HG03521 (cell line): ENCODE data around the gene RAC3.

Experiments used
- ATAC-seq: cut with Tn5 transposase; IDR thresholded peaks from one replicate; pipeline ENCODE4 v1.9.1; 2021; ENCODE audit warnings: mild to moderate bottlenecking, moderate library complexity; ENCODE audit not compliant: unreplicated experiment

Gene RAC3

DNA sequence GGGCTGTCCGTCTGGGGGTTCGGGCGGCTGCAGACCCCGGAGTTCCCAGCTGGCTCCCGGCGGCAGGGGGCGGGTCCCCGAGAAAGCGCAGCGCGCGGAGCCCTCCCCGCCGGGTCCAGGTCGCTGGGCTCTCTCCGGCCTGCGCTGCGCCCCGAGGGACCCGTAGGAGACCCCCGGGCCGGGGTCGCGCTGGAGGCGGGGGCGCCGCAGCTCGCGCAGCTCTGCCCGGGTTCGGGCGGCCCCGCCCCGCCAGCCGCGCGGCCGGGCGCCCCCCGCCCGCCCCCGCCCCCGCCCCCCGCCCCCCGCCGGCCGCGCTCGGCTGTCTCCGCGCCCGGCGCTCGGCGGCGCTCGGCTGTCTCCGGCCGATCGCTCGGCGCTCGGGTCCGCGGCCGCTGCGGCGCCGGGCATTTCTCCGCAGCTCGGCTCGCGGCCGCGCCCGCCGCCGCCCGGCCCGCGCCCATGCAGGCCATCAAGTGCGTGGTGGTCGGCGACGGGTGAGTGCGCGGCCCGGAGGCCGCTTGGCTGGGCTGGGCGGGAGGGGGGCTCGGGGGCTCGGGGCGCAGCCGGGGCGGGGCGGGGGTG is at the start of gene RAC3:
TSS of gene RAC3 (plus strand) at position 376 of the 582 bp plus-strand sequence. CDS start at position 460, 84 bp downstream.
- ATAC-seq: no peak

DNA sequence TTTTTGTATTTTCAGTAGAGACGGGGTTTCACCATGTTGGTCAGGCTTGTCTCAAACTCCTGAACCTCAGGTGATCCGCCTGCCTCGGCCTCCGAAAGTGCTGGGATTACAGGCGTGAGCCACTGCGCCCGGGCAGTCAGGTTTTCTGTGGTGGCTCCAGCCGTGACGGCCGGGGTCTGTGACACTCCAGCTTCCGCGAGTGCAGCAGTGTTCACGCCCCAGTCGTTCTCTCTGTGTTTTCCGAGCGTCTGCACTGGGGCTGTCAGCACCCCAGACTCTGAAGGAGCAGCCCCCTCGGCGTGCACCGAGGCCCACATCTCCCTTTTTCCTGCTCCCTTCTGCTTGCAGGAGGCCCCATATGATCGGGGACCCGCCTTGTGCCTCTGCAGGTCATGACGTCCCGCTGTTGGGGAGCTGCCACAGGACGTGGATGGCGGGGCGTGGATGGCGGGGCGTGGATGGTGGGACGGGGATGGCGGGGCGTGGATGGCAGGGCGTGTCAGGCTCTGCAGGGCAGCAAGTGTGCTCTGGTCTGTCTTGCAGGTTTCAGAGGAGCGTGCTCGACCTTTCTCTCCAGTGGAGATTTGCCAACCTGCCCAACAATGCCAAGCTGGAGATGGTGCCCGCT is 48.4 kb upstream of the RAC3 start:
- no peak for ATAC-seq

DNA sequence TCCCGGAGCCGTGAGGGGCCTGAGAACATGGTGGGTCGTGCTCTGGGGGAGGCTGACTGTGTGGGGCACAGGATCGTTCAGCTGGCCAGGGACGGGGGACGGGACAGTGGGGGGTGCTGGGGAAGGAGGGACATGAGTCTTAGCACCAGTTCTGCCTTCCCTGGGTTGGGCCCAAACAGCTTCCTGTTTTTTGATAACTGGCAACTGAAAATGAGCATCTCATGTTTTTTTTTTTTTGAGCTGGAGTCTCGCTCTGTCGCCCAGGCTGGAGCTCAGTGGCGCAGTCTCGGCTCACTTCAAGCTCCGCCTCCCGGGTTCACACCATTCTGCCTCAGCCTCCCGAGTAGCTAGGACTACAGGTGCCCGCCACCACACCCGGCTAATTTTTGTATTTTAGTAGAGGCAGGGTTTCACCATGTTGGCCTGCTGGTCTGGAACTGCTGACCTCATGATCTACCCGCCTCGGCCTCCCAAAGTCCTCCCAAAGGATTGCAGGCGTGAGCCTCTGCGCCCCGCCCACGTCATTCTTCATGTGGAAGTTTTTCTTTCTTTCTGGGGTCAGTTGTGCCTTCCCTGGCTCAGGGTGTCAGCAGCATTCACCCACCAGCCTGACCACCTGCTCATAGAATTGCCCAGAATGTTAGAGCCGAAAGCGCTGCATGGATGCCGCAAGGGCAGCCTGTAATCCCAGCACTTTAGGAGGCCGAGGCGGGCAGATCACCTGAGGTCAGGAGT is 47.7 kb upstream of the RAC3 start:
- ATAC-seq: no peak

DNA sequence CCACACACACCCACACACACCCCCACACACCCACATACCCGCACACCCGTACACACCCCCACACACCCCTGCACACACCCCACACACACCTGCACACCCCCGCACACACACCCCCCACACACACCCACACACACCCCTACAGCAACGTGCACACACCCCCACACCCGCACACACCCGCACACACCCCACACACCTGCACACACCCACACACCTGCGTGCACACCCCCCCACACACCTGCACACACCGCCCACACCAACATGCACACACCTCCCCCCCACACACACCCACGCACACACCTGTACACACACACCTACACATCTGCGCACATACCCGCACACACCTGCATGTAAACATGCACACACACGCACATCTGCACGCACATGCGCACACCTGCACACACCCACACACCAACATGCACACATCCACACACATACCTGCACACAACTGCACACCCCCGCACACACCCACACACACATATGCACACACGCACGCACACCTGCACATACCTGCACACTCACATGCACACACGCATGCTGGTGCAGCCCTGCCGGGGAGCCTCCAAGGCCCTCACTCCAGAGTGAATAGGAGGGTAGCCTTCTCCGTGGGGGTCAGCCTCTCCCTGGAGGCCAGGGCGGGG is 46.6 kb upstream of the RAC3 start:
- no peak for ATAC-seq

DNA sequence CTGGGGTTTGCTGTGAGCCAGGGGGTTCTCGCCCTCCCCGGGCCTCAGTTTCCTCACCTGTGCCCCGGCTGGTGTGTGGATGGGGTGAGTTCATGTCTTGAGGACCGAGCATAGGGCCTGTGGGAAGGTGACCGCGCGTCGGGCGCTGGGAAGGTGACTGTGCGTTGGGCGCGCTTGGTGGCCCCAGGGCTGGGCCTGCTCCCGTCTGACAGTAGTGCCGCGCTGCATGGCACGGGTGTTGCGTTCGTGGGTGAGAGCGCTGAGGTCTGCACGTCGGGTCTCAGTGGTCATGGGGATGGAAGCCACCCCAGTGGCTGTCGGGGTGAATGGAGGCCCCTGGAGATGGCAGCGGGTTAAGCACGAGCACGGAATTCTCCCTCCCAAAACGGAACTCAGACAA is 44.9 kb upstream of the RAC3 start:
- ATAC-seq: no peak

DNA sequence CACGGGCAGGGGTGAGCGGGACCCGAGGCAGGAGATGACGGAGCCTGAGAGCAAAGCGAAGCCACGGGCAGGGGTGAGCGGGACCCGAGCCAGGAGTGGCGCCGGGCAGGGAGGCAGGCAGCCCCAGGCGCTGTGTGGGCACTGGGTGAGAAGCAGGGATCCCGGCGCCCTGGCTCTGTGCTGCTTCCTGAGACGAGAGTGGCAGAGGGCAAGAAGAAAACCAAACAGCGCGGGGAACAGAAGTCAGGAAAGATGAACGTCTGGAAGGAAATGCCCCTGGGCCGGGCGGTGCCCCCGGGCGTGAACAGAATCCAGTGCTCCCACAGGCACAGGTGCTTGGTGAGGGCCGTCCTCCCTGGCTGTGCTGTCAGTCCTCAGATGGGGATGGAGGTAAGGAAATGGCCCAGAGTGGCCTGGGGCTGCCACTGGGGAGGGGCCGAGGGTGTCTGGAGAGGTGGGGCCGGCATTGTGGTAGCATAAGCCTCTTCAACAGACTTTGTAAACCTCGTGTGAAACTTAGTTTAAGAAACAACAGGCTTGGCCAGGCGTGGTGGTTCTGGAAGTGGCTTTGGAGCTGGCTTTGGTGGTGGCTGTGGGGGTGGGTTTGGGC is 44.2 kb upstream of the RAC3 start:
- ATAC-seq: no peak

DNA sequence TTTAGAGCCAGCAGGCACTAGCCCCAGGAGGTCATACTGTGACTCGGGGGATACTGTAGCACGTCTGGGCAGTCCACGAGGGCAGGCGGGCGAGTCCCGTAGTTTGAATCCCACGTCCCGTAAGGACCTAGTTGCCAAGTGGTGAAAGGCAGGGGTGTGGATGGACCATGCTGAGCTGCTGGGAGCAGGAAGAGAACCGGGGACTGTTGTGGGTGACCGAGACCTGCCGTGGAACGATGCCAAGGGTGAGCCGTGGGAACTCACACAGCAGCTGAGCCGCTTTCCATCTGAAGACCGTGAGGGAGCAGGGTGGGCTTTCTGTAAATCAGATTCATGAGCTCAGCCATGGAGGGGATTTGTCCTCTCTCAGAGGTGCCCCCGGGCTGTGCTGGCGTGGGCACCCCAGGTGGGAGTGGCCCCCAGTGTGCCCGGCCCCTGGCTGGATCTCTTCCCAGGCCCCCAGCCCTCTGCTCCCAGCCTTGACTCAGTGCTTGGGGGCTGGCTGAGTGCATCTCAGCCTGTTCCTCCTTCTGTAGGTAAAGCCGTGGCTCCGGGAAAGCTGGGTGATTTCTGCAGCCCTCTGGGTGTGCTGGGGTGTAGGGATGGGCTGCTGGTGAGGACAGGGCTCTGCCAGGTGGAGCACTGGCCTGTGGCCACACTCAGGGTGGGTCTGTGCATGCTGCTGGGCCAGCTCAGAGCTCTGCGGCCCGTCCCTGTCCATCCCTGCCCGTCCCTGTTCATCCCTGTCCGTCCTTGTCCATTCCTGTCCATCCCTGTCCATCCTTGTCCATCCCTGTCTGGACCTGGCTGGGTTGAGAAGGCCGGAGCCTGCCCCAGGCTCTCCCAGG is 40.4 kb upstream of the RAC3 start:
- ATAC-seq: no peak

DNA sequence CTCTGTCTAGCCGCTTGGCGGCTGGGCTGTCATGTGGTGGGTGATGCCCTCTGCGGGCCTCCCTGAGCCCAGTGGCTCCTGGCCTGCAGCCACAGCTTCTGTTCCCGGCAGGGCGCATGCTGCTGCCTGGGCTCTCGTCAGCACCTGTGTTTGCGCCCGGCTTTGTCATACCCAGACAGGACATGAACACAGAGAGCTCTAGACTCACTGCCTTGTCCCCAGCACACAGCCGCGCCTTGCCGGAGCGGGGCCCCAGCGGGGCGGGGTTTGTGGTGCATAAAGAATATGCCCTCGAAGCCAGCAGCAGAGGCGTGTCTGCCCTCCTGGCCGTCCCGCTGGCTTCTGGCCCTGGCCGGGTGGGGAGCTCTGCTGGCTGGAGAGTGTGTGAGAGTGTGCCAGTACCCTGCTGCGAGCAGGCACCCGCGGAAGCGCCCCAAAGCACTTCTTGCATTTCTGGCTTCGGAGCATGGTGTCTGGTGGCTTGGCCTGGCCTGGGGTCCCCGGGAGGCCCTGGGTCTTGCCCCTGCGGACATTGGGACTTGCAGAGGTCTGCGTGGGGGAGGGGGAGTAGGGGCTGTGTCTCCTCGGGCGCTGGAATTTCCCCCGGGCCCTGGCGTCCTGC is 39.7 kb upstream of the RAC3 start:
- ATAC-seq: no peak

DNA sequence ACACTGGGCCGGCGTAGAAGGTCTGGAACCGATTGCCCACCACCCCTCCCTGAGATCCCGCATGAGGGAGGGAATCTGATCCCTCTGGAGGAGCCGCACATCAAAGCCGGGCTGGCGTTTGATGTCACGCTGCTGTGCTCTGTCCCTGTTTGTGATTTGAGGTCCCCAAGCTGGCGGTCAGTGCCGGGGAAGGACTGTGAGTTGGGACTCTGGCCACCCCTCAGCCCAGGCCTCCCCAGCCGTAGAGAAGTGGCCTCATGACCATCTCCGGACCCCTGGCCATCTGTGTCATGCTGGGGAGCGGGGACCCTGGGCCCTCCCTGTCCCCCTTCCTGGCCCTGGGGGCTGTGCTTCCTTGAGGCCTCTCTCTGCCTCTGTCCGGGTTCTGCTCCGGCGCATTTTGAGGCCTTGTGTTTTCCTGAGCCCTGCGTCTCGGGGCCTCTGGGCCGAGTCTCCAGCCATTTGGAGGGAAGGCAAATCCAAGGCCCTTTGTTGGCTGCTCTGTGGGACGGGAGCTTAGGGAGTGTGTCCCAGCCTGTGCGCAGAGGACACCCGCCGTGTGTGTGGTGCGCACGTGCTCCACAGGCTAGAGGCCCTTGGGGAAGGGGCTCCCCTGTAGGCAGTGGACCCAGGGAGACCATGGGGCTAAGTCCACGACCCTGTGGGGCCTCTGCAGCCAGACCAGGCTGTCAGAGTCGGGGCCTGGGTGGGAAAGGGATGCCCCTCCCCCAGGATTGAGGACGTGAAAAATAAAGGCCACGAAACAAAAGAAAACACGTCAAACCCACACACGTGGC is 39.0 kb upstream of the RAC3 start:
- ATAC-seq: no peak

DNA sequence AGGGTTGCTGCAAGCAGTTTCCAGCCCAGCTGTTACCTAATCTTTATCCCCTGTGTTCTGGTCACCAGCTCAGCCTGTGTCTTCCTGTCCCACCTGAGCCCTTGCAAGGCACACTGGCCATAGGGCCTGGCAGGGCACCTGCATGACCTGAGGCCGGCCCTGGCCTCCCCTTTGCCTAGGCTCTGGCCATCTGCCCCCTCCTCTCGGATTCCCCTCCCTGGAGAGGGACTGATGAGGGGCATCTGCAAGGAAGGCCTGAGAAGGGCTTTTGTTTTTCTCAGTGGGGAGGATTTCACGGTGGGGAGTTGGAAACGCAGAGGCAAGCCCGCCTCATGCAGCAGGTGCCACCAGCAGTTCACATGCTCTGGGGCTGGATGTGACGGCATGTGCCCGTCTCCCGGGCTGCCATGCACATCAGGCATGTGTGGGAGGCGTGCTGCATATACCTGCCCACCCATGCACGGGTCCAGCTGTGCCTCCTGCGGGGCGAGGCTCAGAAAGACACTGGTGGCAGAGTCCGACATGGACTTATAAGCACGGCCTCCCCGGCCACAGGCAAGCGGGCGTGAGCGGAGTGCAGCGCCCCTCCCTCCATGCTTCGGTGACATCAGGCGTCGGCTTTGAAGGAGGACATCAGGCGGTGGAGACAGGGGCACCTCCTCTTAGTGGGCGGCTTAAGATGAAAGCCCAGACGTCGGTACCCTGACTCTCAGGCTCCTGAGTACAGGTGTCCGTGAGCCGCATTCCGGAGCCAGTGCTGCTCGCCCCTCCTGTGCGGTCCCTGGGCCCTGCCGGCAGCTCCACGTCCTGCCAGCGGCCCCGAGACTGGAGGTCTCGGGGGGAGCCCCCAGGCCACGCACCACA is 37.5 kb upstream of the RAC3 start:
- no peak for ATAC-seq

DNA sequence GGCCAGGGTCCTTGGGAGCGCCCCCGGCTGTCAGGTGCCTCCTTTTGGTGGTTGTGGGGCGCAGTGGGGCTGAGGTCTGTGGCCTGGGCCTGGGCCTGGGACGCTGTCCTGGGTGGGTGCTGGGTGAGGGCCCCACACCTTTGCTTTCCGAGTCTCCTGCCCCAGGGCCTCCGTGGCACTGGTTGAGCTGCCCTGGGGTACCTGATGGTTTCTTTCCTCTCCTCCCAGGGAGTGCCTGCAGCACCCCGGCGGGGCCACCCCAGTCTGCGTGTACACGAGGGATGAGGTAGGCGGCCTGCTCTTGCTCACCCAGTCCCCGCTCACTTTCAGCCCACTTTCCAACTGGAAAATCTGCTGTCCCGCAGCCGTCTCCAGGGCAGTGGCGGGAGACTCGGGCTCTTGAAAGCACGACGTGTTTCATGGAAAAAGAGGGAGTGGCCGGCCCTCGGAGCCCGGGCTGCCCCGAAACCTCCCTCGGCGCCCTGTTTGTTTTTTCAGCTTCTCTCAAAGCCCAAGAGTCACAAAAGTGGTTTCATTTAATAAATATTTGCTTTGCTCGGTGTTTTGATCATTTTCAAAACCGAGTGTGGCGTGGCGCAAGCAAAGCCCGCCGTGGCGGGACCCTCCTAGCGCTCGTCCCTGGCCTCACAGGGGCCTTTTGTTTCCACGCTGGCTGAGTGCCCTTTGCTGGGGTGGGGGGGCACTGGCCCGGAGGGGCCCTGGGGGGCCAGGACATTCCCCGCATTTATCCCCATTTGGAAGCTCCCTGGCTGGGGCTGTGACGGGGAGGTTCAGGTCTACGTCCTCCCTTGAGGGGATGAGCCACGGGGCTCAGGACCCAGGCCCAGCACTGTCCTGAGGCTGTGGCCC is 36.6 kb upstream of the RAC3 start:
- no peak for ATAC-seq

DNA sequence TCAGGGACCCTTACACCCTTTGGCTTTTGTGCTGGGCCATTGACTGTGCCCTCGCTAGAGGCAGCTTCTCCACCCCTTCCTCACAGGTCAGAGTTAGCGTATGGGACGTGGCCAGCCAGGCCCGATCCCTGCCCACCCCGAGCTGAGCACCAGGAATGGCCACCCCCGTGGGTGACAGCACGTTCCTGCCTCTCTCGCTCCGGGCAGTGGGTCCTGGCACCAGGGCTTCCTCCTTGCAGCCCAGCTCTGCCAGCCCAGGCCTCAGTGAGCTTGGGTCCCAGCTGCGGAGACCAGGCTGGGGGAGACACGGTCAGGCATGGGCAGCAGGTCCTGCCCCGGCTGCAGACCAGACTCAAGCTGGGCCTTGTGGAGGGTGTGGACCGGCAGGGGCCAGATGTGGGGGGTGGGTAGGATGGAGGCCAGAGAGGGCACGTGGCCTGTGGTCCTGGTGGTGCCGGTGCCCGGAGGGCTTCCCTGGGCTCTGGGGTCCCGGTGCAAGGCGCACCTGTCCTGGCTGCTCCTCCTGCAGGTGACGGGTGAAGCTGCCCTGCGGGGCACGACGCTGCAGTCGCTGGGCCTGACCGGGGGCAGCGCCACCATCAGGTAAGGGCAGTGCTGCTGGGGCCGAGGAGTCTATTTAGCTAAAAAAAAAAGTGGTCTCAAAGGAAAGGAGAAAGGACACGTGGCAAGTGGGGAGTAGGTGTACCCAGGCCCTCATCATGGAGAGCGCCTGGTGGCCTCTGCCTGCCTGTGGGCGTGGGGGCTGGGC is 35.8 kb upstream of the RAC3 start:
- ATAC-seq: no peak

DNA sequence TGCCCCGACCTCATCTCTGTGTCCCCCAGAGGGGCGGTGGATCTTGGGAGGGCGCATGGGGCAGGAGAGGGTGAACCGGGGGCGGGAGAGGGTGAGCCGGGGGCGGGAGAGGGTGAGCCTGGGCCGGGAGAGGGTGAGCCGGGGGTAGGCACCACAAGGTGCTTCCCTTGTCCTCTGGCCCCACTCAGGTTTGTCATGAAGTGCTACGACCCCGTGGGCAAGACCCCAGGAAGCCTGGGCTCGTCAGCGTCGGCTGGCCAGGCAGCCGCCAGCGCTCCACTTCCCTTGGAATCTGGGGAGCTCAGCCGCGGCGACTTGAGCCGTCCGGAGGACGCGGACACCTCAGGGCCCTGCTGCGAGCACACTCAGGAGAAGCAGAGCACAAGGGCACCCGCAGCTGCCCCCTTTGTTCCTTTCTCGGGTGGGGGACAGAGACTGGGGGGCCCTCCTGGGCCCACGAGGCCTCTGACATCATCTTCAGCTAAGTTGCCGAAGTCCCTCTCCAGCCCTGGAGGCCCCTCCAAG is 35.2 kb upstream of the RAC3 start:
- no peak for ATAC-seq

DNA sequence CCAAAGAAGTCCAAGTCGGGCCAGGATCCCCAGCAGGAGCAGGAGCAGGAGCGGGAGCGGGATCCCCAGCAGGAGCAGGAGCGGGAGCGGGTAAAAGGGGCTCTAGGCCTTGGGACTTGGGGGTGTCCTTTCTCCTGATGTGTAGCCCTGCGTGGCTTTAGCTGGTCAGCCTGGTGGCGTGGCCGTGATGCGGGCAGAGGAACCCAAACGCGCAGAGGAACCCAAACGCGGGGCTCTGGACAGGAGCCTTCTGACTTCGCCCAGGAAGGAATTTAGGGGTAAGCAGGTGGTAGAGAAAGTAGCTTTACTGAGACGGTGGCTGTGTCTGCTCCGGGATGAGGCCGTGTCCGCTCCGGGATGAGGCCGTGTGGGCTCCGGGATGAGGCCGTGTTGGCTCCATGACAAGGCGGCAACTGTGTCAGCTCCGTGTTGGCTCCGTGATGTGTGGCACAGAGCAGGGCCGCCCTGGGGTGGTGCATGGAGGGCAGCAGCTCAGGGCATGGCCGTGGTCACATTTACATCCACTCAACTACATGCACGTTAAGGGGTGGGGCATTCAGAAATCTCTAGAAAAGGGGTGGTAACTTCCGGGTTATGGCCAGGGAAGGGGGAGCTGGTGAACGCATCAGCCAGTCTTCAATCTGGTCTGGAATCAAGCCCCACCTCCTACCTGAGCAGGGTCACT is 34.6 kb upstream of the RAC3 start:
- ATAC-seq: no peak

DNA sequence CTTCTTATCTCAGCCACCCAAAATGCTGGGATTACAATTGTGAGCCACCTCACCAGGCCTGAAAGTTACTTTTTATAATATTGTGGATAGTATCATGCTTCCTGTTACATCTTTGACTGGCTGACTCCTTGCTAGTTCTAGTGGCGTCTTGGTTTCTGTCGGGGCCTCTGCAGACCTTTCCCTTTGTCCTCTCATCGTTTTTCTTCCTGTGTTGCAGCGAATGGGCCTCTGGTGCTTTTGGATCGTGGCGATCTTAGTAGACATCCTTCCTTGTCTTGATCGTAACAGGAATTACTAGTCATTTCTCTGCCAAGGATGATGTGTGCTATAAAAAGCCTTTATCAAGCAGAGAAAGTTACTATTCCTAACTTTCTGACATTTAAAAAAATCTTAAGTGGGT is 33.3 kb upstream of the RAC3 start:
- ATAC-seq: no peak
